ENCODE results near the gene ZNF750.

DNA sequence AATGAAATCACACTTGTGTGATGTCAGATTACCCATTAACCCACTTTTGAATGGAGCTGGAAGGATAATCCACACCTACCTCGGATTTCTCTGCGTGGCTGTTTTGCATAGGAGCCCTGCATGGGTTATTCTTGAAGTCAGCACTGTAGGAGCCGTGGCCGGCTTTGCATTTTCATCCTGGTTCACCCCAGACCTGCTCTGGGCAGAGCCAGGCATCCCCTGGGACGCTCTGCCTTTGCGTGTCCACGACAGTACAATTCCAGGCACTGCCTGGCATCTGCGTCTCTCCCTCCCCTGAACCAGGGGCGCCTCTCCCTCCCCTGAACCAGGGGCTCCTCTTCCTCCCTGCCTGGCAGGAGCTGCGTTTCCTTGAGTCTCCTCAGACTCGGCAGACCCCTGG is 29.7 kb upstream of the ZNF750 start:
- TF ChIP-seq CTCF (IDR thresholded peaks at IDR 0.05): no peak
- TF ChIP-seq EZH2 (IDR thresholded peaks at IDR 0.05): no peak
- TF ChIP-seq EZH2phosphoT487 (IDR thresholded peaks at IDR 0.05): no peak

All from neural progenitor cell (in vitro differentiated cells).